Coronary artery (tissue), 2 donors: ENCODE data around the gene LSR.

Experiments used
- DNase-seq: peaks from one replicate; pipeline ENCODE4 v3.0.0-alpha.2; 2017; ENCODE audit warnings: low spot score
- H3K27ac ChIP-seq, 2 donors: fragments of 200-600 bp; sonication (generic); one replicate each; pipeline ENCODE4 v1.5.1; 2016 to 2019
- H3K4me3 ChIP-seq: fragments of 200-600 bp; sonication (generic); 2 replicates; pipeline ENCODE4 v1.5.1; 2016; ENCODE audit warnings: mild to moderate bottlenecking, moderate library complexity
- TF ChIP-seq, protein P1 (sequence below): fragments of 200-600 bp; sonication (generic); IDR thresholded peaks from one replicate; pipeline ENCODE4 v1.5.1; 2019; ENCODE audit warnings: antibody characterized with exemption

Gene LSR

GRCh38 chr19:35301961-35302360 is 53.2 kb downstream of the LSR start:
- Histone ChIP-seq H3K4me3 (no peak overlapping the region), H3K27ac (no peak overlapping the region)
- DNase-seq: no peak
- TF ChIP-seq, protein P1, sequence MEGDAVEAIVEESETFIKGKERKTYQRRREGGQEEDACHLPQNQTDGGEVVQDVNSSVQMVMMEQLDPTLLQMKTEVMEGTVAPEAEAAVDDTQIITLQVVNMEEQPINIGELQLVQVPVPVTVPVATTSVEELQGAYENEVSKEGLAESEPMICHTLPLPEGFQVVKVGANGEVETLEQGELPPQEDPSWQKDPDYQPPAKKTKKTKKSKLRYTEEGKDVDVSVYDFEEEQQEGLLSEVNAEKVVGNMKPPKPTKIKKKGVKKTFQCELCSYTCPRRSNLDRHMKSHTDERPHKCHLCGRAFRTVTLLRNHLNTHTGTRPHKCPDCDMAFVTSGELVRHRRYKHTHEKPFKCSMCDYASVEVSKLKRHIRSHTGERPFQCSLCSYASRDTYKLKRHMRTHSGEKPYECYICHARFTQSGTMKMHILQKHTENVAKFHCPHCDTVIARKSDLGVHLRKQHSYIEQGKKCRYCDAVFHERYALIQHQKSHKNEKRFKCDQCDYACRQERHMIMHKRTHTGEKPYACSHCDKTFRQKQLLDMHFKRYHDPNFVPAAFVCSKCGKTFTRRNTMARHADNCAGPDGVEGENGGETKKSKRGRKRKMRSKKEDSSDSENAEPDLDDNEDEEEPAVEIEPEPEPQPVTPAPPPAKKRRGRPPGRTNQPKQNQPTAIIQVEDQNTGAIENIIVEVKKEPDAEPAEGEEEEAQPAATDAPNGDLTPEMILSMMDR: no peak

DNA sequence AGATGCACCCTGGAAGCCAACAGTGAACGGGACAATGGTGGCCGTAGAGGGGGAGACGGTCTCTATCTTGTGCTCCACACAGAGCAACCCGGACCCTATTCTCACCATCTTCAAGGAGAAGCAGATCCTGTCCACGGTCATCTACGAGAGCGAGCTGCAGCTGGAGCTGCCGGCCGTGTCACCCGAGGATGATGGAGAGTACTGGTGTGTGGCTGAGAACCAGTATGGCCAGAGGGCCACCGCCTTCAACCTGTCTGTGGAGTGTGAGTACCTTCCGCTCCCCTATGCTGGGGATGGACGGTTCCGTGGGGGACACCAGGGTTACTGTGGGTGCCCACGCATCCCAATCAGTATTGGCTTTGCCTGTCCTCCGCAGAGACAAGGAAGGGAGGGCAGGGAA is 53.6 kb downstream of the LSR start:
- no peak overlapping the region for H3K27ac ChIP-seq

GRCh38 chr19:35303357-35303915 is 54.6 kb downstream of the LSR start:
- DNase-seq: no peak
- Histone ChIP-seq H3K4me3 (no peak overlapping the region), H3K27ac (no peak overlapping the region)
- TF ChIP-seq, protein P1: no peak

More for the DNA sequence above, 53.6 kb downstream of the LSR start:
- DNase-seq: no peak
- TF ChIP-seq, protein P1: no peak
- no peak overlapping the region for H3K4me3 ChIP-seq

DNA sequence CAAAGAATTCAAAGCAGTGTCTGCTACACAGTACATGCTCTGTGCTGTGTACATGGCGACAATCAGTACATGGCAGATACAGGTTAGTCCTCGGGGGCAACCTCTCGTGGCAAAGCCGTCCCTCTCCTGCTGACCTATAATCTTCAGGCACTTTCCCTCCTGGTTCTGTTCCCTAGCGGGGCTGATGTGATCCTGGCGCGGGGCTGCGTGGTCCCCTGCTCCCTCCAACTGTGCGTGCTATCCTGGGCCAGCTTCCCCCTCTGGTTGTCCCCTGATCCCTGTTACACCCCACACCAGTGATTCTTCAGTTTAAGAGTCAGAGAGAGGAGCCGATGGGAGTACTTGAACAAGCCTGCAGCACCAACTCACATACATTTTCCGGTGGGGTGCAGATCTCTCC is 55.2 kb downstream of the LSR start:
- H3K4me3 ChIP-seq: no peak overlapping the region
- TF ChIP-seq, protein P1: no peak
- no peak for DNase-seq
- H3K27ac ChIP-seq: no peak overlapping the region

- Histone ChIP-seq H3K4me3 (no peak overlapping the region), H3K27ac (no peak overlapping the region)
- TF ChIP-seq, protein P1: no peak
- DNase-seq: no peak
Observed at GRCh38 chr19:35305181-35305580, 56.4 kb downstream of the LSR start.

DNA sequence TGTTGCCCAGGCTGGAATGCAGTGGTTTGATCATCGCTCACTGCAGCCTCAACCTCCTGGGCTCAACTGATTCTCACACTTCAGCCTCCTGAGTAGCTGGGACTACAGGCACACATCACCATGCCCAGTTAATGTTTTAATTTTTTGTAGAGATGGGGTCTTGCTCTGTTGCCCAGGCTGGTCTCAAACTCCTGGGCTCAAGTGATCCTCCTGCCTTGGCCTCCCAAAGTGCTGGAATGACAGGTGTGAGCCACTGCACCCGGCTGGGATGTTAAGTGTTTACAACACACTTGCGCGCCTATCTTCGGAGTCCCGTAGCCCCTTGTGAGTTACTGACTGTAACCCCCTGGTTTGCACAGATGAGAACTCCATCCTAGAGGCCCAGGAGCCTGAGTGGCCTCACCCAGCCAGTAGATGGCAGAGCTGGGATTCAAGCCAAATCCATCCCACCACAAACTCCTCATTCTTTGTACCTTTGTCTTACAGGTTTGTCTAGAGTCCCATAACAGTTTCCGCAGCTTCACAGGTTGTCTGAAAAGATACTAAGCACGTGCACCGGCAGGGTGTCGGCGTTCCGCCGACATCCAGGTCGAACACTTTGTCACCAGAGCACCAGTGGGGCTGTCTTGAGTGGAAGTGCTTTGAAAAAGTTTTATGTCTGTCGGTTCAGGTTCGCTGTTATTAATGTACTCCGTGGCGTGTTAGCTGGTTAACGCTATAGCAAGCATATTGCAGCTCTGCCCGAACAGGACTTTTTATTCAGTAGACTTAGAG is 57.9 kb downstream of the LSR start:
- Histone ChIP-seq H3K27ac (no peak overlapping the region), H3K4me3 (no peak overlapping the region)
- no peak for DNase-seq
- TF ChIP-seq, protein P1: no peak

- H3K27ac ChIP-seq: no peak overlapping the region
- TF ChIP-seq, protein P1: no peak
- H3K4me3 ChIP-seq: no peak overlapping the region
- no peak for DNase-seq
Observed at GRCh38 chr19:35307931-35308330, 59.1 kb downstream of the LSR start.
